Measurements from ENCODE around the gene FOXL3.

Gene FOXL3

GRCh38 chr7:324011-324410 is 34.0 kb downstream of the FOXL3 start:
- Histone ChIP-seq H3K79me2 (ENCODE audit: control insufficient read depth, low read length) (no peaks in the 10 kb centered on the region), H3F3A (ENCODE audit: control insufficient read depth, insufficient read depth) (no peaks in the 10 kb centered on the region), H3K9me2 (replicated peaks; ENCODE audit: control insufficient read depth, low read length) (no peaks in the 10 kb centered on the region), H3K4me1 (ENCODE audit: control insufficient read depth, low read length) (no peaks in the 10 kb centered on the region), H3K27me3 (ENCODE audit: control insufficient read depth, low read length) (no peaks in the 10 kb centered on the region), H3K4me2 (ENCODE audit: low read length) (no peak overlapping the region), H3K4me3 (ENCODE audit: low read length) (no peak overlapping the region), H3K36me3 (ENCODE audit: control insufficient read depth, low read length) (no peaks in the 10 kb centered on the region), H3K9me3 (ENCODE audit: control insufficient read depth, insufficient read depth, low read length) (no peaks in the 10 kb centered on the region), H4K20me1 (ENCODE audit: control insufficient read depth, insufficient read depth, low read depth, low read length) (no peaks in the 10 kb centered on the region), H3K27ac (ENCODE audit: low read depth, low read length) (no peak overlapping the region)
- TF ChIP-seq EZH2phosphoT487 (IDR thresholded peaks at IDR 0.05; ENCODE audit: borderline replicate concordance, low read length) = no peak
- TF ChIP-seq CTCF (IDR thresholded peaks at IDR 0.05; ENCODE audit: low read depth, low read length, poor library complexity, severe bottlenecking) = no peak

DNA sequence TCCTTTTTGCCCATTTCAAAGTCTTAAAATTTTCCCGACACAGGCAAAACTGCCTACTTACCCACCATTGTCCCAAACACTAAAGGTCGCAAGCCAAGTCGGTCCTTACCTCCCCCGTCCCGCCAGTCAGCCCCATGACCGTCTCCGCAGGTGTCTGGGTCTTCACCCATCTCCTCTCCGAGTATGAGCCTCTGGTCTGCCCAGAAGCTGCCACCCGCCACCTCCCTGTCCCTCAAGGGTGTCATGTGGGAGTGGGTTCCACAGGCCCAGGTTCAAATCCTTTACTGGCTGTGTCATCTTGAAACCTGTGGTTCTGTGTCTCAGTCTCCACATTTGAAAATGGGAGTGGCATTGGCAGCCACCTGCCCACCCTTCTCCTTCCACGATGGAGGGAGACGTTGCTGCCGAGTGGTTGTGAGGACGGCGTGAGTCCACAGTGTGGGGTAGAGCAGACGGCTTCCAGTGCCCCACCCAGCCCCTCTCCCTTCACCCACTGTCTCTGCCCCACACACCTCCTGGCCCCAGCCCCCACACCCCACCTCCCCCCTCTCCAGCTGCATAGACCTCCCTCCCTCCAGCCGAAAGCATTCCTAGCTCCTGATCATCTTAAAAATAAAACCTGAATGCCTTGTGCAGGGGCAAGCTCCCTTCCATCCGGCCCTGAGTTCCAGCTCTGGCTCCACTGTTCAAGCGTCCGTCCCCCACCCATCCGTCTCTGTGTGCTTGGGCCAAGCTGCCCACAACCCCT is 35.3 kb downstream of the FOXL3 start:
- H3K27me3 ChIP-seq (ENCODE audit: control insufficient read depth, low read length) = no peaks in the 10 kb centered on the region
- TF ChIP-seq EZH2phosphoT487 (IDR thresholded peaks at IDR 0.05; ENCODE audit: borderline replicate concordance, low read length) (no peak), CTCF (IDR thresholded peaks at IDR 0.05; ENCODE audit: low read depth, low read length, poor library complexity, severe bottlenecking) (no peak)
- H3F3A ChIP-seq (ENCODE audit: control insufficient read depth, insufficient read depth) = no peaks in the 10 kb centered on the region
- H3K4me1 ChIP-seq (ENCODE audit: control insufficient read depth, low read length) = no peaks in the 10 kb centered on the region
- no peaks in the 10 kb centered on the region for H4K20me1 ChIP-seq (ENCODE audit: control insufficient read depth, insufficient read depth, low read depth, low read length)
- no peak overlapping the region for H3K4me3 ChIP-seq (ENCODE audit: low read length)
- no peaks in the 10 kb centered on the region for H3K9me2 ChIP-seq (replicated peaks; ENCODE audit: control insufficient read depth, low read length)
- no peaks in the 10 kb centered on the region for H3K36me3 ChIP-seq (ENCODE audit: control insufficient read depth, low read length)
- no peaks in the 10 kb centered on the region for H3K9me3 ChIP-seq (ENCODE audit: control insufficient read depth, insufficient read depth, low read length)
- no peak overlapping the region for H3K27ac ChIP-seq (ENCODE audit: low read depth, low read length)
- no peak overlapping the region for H3K4me2 ChIP-seq (ENCODE audit: low read length)
- H3K79me2 ChIP-seq (ENCODE audit: control insufficient read depth, low read length) = no peaks in the 10 kb centered on the region

GRCh38 chr7:325811-326210 is 35.8 kb downstream of the FOXL3 start:
- Histone ChIP-seq H3K9me3 (ENCODE audit: control insufficient read depth, insufficient read depth, low read length) (peaks cover 2% of the 10 kb centered on the region; the same call in 1 of the 2 replicates), H3K27me3 (ENCODE audit: control insufficient read depth, low read length) (no peaks in the 10 kb centered on the region), H4K20me1 (ENCODE audit: control insufficient read depth, insufficient read depth, low read depth, low read length) (no peaks in the 10 kb centered on the region), H3K79me2 (ENCODE audit: control insufficient read depth, low read length) (no peaks in the 10 kb centered on the region), H3F3A (ENCODE audit: control insufficient read depth, insufficient read depth) (no peaks in the 10 kb centered on the region), H3K4me1 (ENCODE audit: control insufficient read depth, low read length) (no peaks in the 10 kb centered on the region), H3K9me2 (replicated peaks; ENCODE audit: control insufficient read depth, low read length) (no peaks in the 10 kb centered on the region), H3K27ac (ENCODE audit: low read depth, low read length) (no peak overlapping the region), H3K4me3 (ENCODE audit: low read length) (no peak overlapping the region), H3K4me2 (ENCODE audit: low read length) (no peak overlapping the region), H3K36me3 (ENCODE audit: control insufficient read depth, low read length) (no peaks in the 10 kb centered on the region)
- TF ChIP-seq EZH2phosphoT487 (IDR thresholded peaks at IDR 0.05; ENCODE audit: borderline replicate concordance, low read length) (no peak), CTCF (IDR thresholded peaks at IDR 0.05; ENCODE audit: low read depth, low read length, poor library complexity, severe bottlenecking) (no peak)
